HepG2 (cell line): ENCODE results near the gene SSH3. TPM values are rescaled to one million over a fixed set of nuclear protein-coding genes. Genes with fewer than 3 reads are reported as not detected.

Source experiments
- CCAR2 ChIP-seq: fragments of 200-400 bp; formaldehyde crosslinking; optimal IDR thresholded peaks from 2 replicates; pipeline ENCODE3; 2018; ENCODE audit warnings: low read depth, mild to moderate bottlenecking, low read length, moderate library complexity
- EED ChIP-seq: sonication (generic); formaldehyde crosslinking; IDR thresholded peaks from 2 replicates; pipeline ENCODE4 v1.5.0; 2020; ENCODE audit warnings: mild to moderate bottlenecking, missing genetic modification reagents
- IKZF4 ChIP-seq: sonication (generic); formaldehyde crosslinking; IDR thresholded peaks from 2 replicates; pipeline ENCODE4 v1.5.1; 2020; ENCODE audit warnings: borderline replicate concordance, mild to moderate bottlenecking, low read depth, missing genetic modification reagents; ENCODE audit errors: not compliant biosample characterization
- KDM5B ChIP-seq: sonication (generic); formaldehyde crosslinking; IDR thresholded peaks from 2 replicates; pipeline ENCODE4 v1.4.0; 2020; ENCODE audit warnings: missing genetic modification reagents, mild to moderate bottlenecking, borderline replicate concordance
- PCBP1 ChIP-seq: fragments of 200-400 bp; formaldehyde crosslinking; IDR thresholded peaks from 2 replicates; pipeline ENCODE4 v1.6.1; 2017; ENCODE audit warnings: mild to moderate bottlenecking, low read depth, low read length, borderline replicate concordance
- TIGD3 ChIP-seq: sonication (generic); formaldehyde crosslinking; IDR thresholded peaks from 2 replicates; pipeline ENCODE4 v1.5.1; 2020; ENCODE audit warnings: mild to moderate bottlenecking, missing genetic modification reagents, borderline replicate concordance
- ZBTB20 ChIP-seq: sonication (generic); formaldehyde crosslinking; IDR thresholded peaks from 2 replicates; pipeline ENCODE4 v1.8.1; 2023; ENCODE audit warnings: missing genetic modification reagents, low read depth, mild to moderate bottlenecking, borderline replicate concordance
- ZHX2 ChIP-seq, 2 experiments: sonication (generic) in 1 of 2; formaldehyde crosslinking in 1 of 2; IDR thresholded peaks; 2 replicates each; pipeline versions ENCODE4 v1.6.1 to v1.9.0; 2014 to 2022; ENCODE audit warnings: antibody characterized with exemption in 1 of 2, borderline replicate concordance in 1 of 2, inconsistent platforms in 1 of 2, low read depth in 1 of 2, missing genetic modification reagents in 1 of 2
- ZNF616 ChIP-seq: sonication (generic); formaldehyde crosslinking; IDR thresholded peaks from 2 replicates; pipeline ENCODE4 v1.5.0; 2020; ENCODE audit warnings: low read depth, mild to moderate bottlenecking, missing genetic modification reagents
- ZNF776 ChIP-seq: sonication (generic); formaldehyde crosslinking; IDR thresholded peaks from 2 replicates; pipeline ENCODE4 v1.4.0; 2020; ENCODE audit warnings: mild to moderate bottlenecking, missing genetic modification reagents
- ZXDC ChIP-seq: sonication (generic); formaldehyde crosslinking; IDR thresholded peaks from 2 replicates; pipeline ENCODE4 v1.5.0; 2020; ENCODE audit warnings: mild to moderate bottlenecking, missing genetic modification reagents
- polyA plus RNA-seq, 8 experiments: library from polyadenylated mRNA; depleted of rRNA in 3 of 8; stranded (reverse) in 7 of 8; unstranded in 1 of 8; fragments of >200 nt; fragmentation: Illumina TruSeq in 4 of 8; extraction: Trizol in 4 of 8; gene quantifications; 2 replicates each; pipeline versions ENCODE4 v1.2.1 to v1.2.3, GENCODE V29; 2011 to 2016; ENCODE audit warnings: low read depth in 4 of 8, missing spikeins in 1 of 8, mixed read lengths in 1 of 8; ENCODE audit not compliant: insufficient read depth in 1 of 8
- total RNA-seq, 5 experiments: library from RNA; depleted of rRNA; stranded (reverse); fragments of >200 nt; fragmentation: Illumina TruSeq; extraction: Trizol; gene quantifications; 2 replicates each; pipeline ENCODE4 v1.2.3, GENCODE V29; 2016; ENCODE audit warnings: low read depth in 1 of 5
- TF ChIP-seq, protein P1 (sequence below): IDR thresholded peaks from 2 replicates; pipeline ENCODE4 v1.6.1; 2016; ENCODE audit warnings: missing genetic modification reagents, missing compliant biosample characterization
- TF ChIP-seq, protein P2 (sequence below): IDR thresholded peaks from 2 replicates; pipeline ENCODE4 v1.6.1; 2012; ENCODE audit warnings: low read depth, low read length, improper control_type of control experiment

Gene SSH3
- total and polyA plus RNA-seq, 2 of the 13 experiments (the other 11 are each of a cell fraction or from before 2014, with no cell fraction given), result 12.4 to 18.8 TPM

GRCh38 chr11:67317205-67317887, 14.0 kb downstream of the SSH3 start (continued):
- TF ChIP-seq CCAR2, result no peak
- TF ChIP-seq IKZF4 (CRISPR knock-in tag), result peak; percentile 61
- TF ChIP-seq ZHX2 (IDR thresholded peaks at IDR 0.05; ENCODE audit: low read depth), result no peak; the same call in 1 of the 2 replicates
- TF ChIP-seq ZHX2 (CRISPR knock-in tag; IDR thresholded peaks at IDR 0.05; ENCODE audit: borderline replicate concordance), result no peak
- TF ChIP-seq KDM5B (CRISPR knock-in tag), result peak; percentile 78
- TF ChIP-seq EED, result peak; percentile 96
- TF ChIP-seq PCBP1, result no peak; the same call in 1 of the 2 replicates
- TF ChIP-seq ZXDC (CRISPR knock-in tag), result no peak
- no peak for TF ChIP-seq TIGD3 (CRISPR knock-in tag)
- TF ChIP-seq, protein P1, sequence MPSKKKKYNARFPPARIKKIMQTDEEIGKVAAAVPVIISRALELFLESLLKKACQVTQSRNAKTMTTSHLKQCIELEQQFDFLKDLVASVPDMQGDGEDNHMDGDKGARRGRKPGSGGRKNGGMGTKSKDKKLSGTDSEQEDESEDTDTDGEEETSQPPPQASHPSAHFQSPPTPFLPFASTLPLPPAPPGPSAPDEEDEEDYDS (CRISPR knock-in tag), result peak; percentile 47; the same call in 1 of the 2 replicates
- no peak for TF ChIP-seq ZBTB20 (CRISPR knock-in tag)
- peak; percentile 79; the same call in 1 of the 2 replicates for TF ChIP-seq ZNF776 (CRISPR knock-in tag)
- TF ChIP-seq, protein P2, sequence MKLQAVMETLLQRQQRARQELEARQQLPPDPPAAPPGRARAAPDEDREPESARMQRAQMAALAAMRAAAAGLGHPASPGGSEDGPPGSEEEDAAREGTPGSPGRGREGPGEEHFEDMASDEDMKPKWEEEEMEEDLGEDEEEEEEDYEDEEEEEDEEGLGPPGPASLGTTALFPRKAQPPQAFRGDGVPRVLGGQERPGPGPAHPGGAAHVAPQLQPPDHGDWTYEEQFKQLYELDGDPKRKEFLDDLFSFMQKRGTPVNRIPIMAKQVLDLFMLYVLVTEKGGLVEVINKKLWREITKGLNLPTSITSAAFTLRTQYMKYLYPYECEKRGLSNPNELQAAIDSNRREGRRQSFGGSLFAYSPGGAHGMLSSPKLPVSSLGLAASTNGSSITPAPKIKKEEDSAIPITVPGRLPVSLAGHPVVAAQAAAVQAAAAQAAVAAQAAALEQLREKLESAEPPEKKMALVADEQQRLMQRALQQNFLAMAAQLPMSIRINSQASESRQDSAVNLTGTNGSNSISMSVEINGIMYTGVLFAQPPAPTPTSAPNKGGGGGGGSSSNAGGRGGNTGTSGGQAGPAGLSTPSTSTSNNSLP, result no peak
- no peak for TF ChIP-seq ZNF616 (CRISPR knock-in tag)
